Measurements from ENCODE around the gene LHPP. TPM values are rescaled to one million over a fixed set of nuclear protein-coding genes. Genes with fewer than 3 reads are reported as not detected.

LHPP gene
- total RNA-seq, 1 donor from 2014 or later: 15.2 TPM

GRCh38 chr10:124616836-124617130 lies 155.2 kb downstream of the LHPP start:
- no peak for TF ChIP-seq CTCF (IDR thresholded peaks at IDR 0.05; ENCODE audit: unreplicated experiment)
- no peak overlapping the region for H3K4me3 Mint-ChIP-seq (ENCODE audit: low read depth)
- H3K27me3 Mint-ChIP-seq: no peaks in the 10 kb centered on the region
- no peak overlapping the region for H3K27ac Mint-ChIP-seq
- no peak for DNase-seq (ENCODE audit: low spot score, unreplicated experiment)
- H3K9me3 Mint-ChIP-seq (ENCODE audit: low read depth): no peaks in the 10 kb centered on the region
- peaks cover 1% of the 10 kb centered on the region for H3K36me3 Mint-ChIP-seq (ENCODE audit: insufficient read depth)
- peaks cover 5% of the 10 kb centered on the region for H3K4me1 Mint-ChIP-seq (ENCODE audit: low read depth)

DNA sequence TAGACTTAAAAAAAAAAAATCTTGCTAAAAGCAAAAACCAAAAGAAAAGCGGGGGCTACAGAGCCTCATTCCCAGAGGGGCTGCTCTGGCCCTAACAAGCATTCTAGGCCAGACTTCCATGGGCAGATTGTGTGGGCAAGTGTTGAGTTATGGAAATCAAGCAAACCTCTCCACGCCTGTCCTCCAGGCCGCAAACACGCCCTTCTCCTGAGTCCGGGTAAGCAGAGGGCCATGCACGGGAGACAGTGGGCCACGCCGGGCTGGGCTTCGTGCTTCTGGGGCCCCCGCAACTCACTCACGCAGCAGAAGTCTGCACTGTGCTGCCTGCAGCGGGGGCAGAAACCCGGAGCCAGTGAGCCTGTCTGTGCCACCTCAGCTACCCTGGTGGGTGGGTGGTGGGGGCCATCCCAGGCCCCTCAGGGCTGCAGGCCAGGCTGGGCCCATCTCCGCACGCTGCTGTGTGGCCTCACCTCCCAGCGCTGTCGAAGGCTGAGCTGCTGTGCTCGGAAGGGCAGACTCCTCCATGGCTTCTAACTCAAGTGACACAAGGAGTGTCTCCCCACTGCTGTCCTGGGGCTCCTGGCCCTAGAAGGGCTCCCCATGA lies 156.9 kb downstream of the LHPP start:
- DNase-seq (ENCODE audit: low spot score, unreplicated experiment): no peak
- peaks cover 5% of the 10 kb centered on the region for H3K4me1 Mint-ChIP-seq (ENCODE audit: low read depth)
- H3K9me3 Mint-ChIP-seq (ENCODE audit: low read depth): no peaks in the 10 kb centered on the region
- peak overlapping the region; percentile 86 for H3K27ac Mint-ChIP-seq
- H3K27me3 Mint-ChIP-seq: no peaks in the 10 kb centered on the region
- no peak for TF ChIP-seq CTCF (IDR thresholded peaks at IDR 0.05; ENCODE audit: unreplicated experiment)
- H3K36me3 Mint-ChIP-seq (ENCODE audit: insufficient read depth): peaks cover 1% of the 10 kb centered on the region
- no peak overlapping the region for H3K4me3 Mint-ChIP-seq (ENCODE audit: low read depth)

- TF ChIP-seq CTCF (IDR thresholded peaks at IDR 0.05; ENCODE audit: unreplicated experiment): no peak
- H3K4me1 Mint-ChIP-seq (ENCODE audit: low read depth): peaks cover 5% of the 10 kb centered on the region
- H3K27ac Mint-ChIP-seq: peak overlapping the region; percentile 86
- peaks cover 1% of the 10 kb centered on the region for H3K36me3 Mint-ChIP-seq (ENCODE audit: insufficient read depth)
- H3K9me3 Mint-ChIP-seq (ENCODE audit: low read depth): no peaks in the 10 kb centered on the region
- H3K27me3 Mint-ChIP-seq: no peaks in the 10 kb centered on the region
- no peak overlapping the region for H3K4me3 Mint-ChIP-seq (ENCODE audit: low read depth)
- DNase-seq (ENCODE audit: low spot score, unreplicated experiment): no peak
Measured at GRCh38 chr10:124619195-124619594, 157.6 kb downstream of the LHPP start.

DNA sequence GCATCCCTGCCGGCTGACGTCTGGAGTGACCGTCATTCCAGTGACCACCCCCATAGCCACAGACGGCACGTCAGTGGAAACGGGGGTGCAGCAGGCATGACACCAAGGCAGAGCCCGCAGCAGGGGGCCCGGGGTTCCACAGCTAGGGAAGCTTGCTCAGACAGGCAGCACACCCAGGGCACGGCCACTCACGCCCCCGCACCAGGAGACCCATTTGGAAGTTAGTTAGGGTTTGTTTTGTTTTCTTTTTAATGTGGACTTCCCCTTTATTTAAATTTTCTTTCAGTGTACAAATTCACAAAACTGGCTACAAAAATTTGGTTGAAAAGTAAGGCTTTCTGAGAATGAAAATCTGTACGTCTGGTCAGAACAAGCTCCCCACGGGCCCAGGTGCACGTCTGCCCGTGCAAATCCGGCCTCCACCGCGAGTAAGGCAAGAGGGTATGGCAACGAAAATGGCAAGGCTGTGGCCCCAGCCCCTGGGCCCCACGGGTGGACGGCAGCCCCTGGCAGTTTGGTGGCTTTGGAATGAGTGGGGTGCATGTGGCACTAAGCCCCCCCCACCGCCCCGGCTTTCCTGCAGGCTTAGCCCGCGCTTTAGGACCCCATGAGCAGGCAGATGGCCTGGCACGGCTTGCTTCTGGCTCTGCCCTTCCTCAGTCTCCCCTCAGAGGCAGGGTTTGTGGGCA lies 158.3 kb downstream of the LHPP start:
- no peaks in the 10 kb centered on the region for H3K9me3 Mint-ChIP-seq (ENCODE audit: low read depth)
- no peaks in the 10 kb centered on the region for H3K27me3 Mint-ChIP-seq
- no peak for DNase-seq (ENCODE audit: low spot score, unreplicated experiment)
- H3K4me1 Mint-ChIP-seq (ENCODE audit: low read depth): peaks cover 5% of the 10 kb centered on the region
- H3K36me3 Mint-ChIP-seq (ENCODE audit: insufficient read depth): peaks cover 1% of the 10 kb centered on the region
- H3K4me3 Mint-ChIP-seq (ENCODE audit: low read depth): no peak overlapping the region
- H3K27ac Mint-ChIP-seq: peak overlapping the region; percentile 62
- no peak for TF ChIP-seq CTCF (IDR thresholded peaks at IDR 0.05; ENCODE audit: unreplicated experiment)

DNA sequence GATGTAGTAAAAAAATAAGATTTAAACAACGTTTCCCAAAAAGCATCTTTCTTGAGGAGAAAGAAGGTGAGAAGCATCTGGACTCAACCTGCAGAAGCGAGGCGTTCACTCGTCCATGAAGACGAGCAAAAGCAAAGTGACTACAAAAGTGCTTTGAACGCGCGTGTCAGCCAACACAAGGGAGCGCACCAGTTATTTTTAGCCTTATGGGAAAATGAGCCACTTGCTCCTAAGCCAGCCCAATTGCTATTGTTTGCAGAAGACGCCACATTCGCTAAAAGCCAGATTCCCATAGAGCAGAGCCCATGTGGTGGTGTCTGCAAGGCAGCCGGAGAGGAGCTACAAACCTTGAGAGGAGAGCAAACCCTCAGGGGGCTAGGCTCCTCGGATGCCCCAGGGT lies 160.0 kb downstream of the LHPP start:
- peaks cover 7% of the 10 kb centered on the region for H3K4me1 Mint-ChIP-seq (ENCODE audit: low read depth)
- H3K36me3 Mint-ChIP-seq (ENCODE audit: insufficient read depth): no peaks in the 10 kb centered on the region
- no peak for TF ChIP-seq CTCF (IDR thresholded peaks at IDR 0.05; ENCODE audit: unreplicated experiment)
- no peaks in the 10 kb centered on the region for H3K9me3 Mint-ChIP-seq (ENCODE audit: low read depth)
- H3K27me3 Mint-ChIP-seq: no peaks in the 10 kb centered on the region
- no peak overlapping the region for H3K4me3 Mint-ChIP-seq (ENCODE audit: low read depth)
- H3K27ac Mint-ChIP-seq: peak overlapping the region; percentile 69
- DNase-seq (ENCODE audit: low spot score, unreplicated experiment): no peak

Measured in progenitor cell of endocrine pancreas (in vitro differentiated cells).